Naive B cell (primary cell): ENCODE measurements around the gene TFAP2A. TPM values are rescaled to one million over a fixed set of nuclear protein-coding genes. Genes with fewer than 3 reads are reported as not detected.
A peak's percentile ranks its signal among the peaks of the same experiment; 100 is the strongest.

Source experiments
- ATAC-seq, 2 donors: fragments of 150-1000 bp; cut with Tn5 transposase; 2 replicates each; pipeline ENCODE4 v1.10.0; 2021; ENCODE audit warnings: low read depth in 2 of 2, mild to moderate bottlenecking in 2 of 2, moderate library complexity in 2 of 2
- DNase-seq: peaks from one replicate; pipeline ENCODE4 v3.0.0; 2022
- H3K27ac Mint-ChIP-seq, 6 donors: one replicate each; pipeline ENCODE4 v1.8.0; 2020 to 2022; ENCODE audit warnings: mild to moderate bottlenecking in 6 of 6, mixed read lengths in 6 of 6, moderate library complexity in 5 of 6, inconsistent platforms in 2 of 6
- H3K27me3 Mint-ChIP-seq, 3 donors: one replicate each; pipeline ENCODE4 v1.8.0; 2021 to 2022; ENCODE audit warnings: mixed read lengths in 3 of 3, mild to moderate bottlenecking in 1 of 3
- H3K36me3 Mint-ChIP-seq, 2 donors: one replicate each; pipeline ENCODE4 v1.8.0; 2020 to 2022; ENCODE audit warnings: mixed read lengths in 2 of 2, inconsistent platforms in 1 of 2, mild to moderate bottlenecking in 1 of 2
- H3K4me1 Mint-ChIP-seq, 3 donors: one replicate each; pipeline ENCODE4 v1.8.0; 2020 to 2022; ENCODE audit warnings: mixed read lengths in 3 of 3, inconsistent platforms in 1 of 3, mild to moderate bottlenecking in 1 of 3, moderate library complexity in 1 of 3
- H3K4me3 Mint-ChIP-seq, 8 donors: one replicate each; pipeline ENCODE4 v1.8.0; 2020 to 2022; ENCODE audit warnings: mild to moderate bottlenecking in 8 of 8, mixed read lengths in 8 of 8, moderate library complexity in 8 of 8, inconsistent platforms in 2 of 8
- H3K9me3 Mint-ChIP-seq, 7 donors: one replicate each; pipeline ENCODE4 v1.8.0; 2020 to 2022; ENCODE audit warnings: mixed read lengths in 7 of 7, mild to moderate bottlenecking in 5 of 7, inconsistent platforms in 2 of 7, moderate library complexity in 1 of 7
- polyA plus RNA-seq, 6 donors: library from polyadenylated mRNA; unstranded; fragments of 300-500 nt; fragmentation: Illumina TruSeq; gene quantifications; one replicate each; pipeline ENCODE4 v1.2.3, GENCODE V29; 2021; ENCODE audit warnings: low read depth in 6 of 6

TFAP2A gene
- polyA plus RNA-seq, 6 donors from 2014 or later: not detected

- H3K27me3 Mint-ChIP-seq: peaks cover 64 to 77% (median 75%) of the 10 kb centered on the region in 3 donors
- H3K27ac Mint-ChIP-seq: no peak overlapping the region
- H3K4me1 Mint-ChIP-seq: peaks cover 27 to 39% (median 29%) of the 10 kb centered on the region in 3 donors
- ATAC-seq: no peak
- peak overlapping the region in 1 of 8 donors; percentile 89 for H3K4me3 Mint-ChIP-seq
- peaks cover 6 to 73% (median 46%) of the 10 kb centered on the region in 7 donors for H3K9me3 Mint-ChIP-seq
- H3K36me3 Mint-ChIP-seq: peaks cover 0 to 36% of the 10 kb centered on the region in 2 donors
- no peak for DNase-seq
Observed at GRCh38 chr6:10407674-10408054, 7.2 kb downstream of the TFAP2A start.

GRCh38 chr6:10407018-10407673 lies 7.7 kb downstream of the TFAP2A start:
- Mint-ChIP-seq H3K36me3 (peaks cover 0 to 32% of the 10 kb centered on the region in 2 donors), H3K9me3 (peaks cover 4 to 76% (median 46%) of the 10 kb centered on the region in 7 donors), H3K27ac (no peak overlapping the region), H3K4me3 (peak overlapping the region in 1 of 8 donors; percentile 79), H3K27me3 (peaks cover 64 to 80% (median 78%) of the 10 kb centered on the region in 3 donors), H3K4me1 (peaks cover 24 to 38% (median 28%) of the 10 kb centered on the region in 3 donors)
- no peak for ATAC-seq
- DNase-seq: no peak

- DNase-seq (no peak), ATAC-seq (no peak)
- Mint-ChIP-seq H3K4me3 (peak overlapping the region in 1 of 8 donors; percentile 79), H3K36me3 (peaks cover 0 to 26% of the 10 kb centered on the region in 2 donors), H3K4me1 (peaks cover 19 to 32% (median 22%) of the 10 kb centered on the region in 3 donors), H3K27ac (no peak overlapping the region), H3K27me3 (peaks cover 64 to 80% (median 78%) of the 10 kb centered on the region in 3 donors), H3K9me3 (peaks cover 0 to 76% (median 47%) of the 10 kb centered on the region in 7 donors)
Observed at GRCh38 chr6:10406556-10406955, 8.3 kb downstream of the TFAP2A start.

- no peak for DNase-seq
- peaks cover 0 to 77% (median 52%) of the 10 kb centered on the region in 7 donors for H3K9me3 Mint-ChIP-seq
- H3K4me3 Mint-ChIP-seq: peak overlapping the region in 6 of 8 donors; percentile 53 to 79 (median 62)
- peaks cover 64 to 80% (median 78%) of the 10 kb centered on the region in 3 donors for H3K27me3 Mint-ChIP-seq
- H3K27ac Mint-ChIP-seq: peak overlapping the region in 1 of 6 donors; percentile 72
- no peak for ATAC-seq
- H3K36me3 Mint-ChIP-seq: peaks cover 0 to 21% of the 10 kb centered on the region in 2 donors
- peaks cover 11 to 21% (median 13%) of the 10 kb centered on the region in 3 donors for H3K4me1 Mint-ChIP-seq
Observed at GRCh38 chr6:10405513-10405900, 9.4 kb downstream of the TFAP2A start.

GRCh38 chr6:10404799-10405512 lies 9.9 kb downstream of the TFAP2A start:
- ATAC-seq (no peak), DNase-seq (no peak)
- Mint-ChIP-seq H3K4me1 (peaks cover 10 to 16% (median 11%) of the 10 kb centered on the region in 3 donors), H3K9me3 (peaks cover 0 to 75% (median 47%) of the 10 kb centered on the region in 7 donors), H3K27ac (peak overlapping the region in 1 of 6 donors; percentile 72), H3K27me3 (peaks cover 64 to 80% (median 78%) of the 10 kb centered on the region in 3 donors), H3K4me3 (peak overlapping the region; percentile 52 to 89 (median 70)), H3K36me3 (peaks cover 0 to 19% of the 10 kb centered on the region in 2 donors)

- ATAC-seq (peak; percentile 87 to 93), DNase-seq (peak; percentile 72)
- Mint-ChIP-seq H3K9me3 (peaks cover 0 to 75% (median 44%) of the 10 kb centered on the region in 7 donors), H3K4me1 (peaks cover 9 to 11% (median 10%) of the 10 kb centered on the region in 3 donors), H3K27me3 (peaks cover 64 to 80% (median 76%) of the 10 kb centered on the region in 3 donors), H3K27ac (peak overlapping the region in 5 of 6 donors; percentile 52 to 92 (median 86)), H3K36me3 (peaks cover 0 to 19% of the 10 kb centered on the region in 2 donors), H3K4me3 (peak overlapping the region; percentile 73 to 90 (median 84))
Observed at GRCh38 chr6:10404107-10404798, 10.6 kb downstream of the TFAP2A start.

- Mint-ChIP-seq H3K4me3 (peak overlapping the region; percentile 73 to 90 (median 82)), H3K27ac (peak overlapping the region in 4 of 6 donors; percentile 26 to 89 (median 64)), H3K4me1 (peaks cover 9 to 11% (median 10%) of the 10 kb centered on the region in 3 donors), H3K9me3 (peaks cover 5 to 75% (median 44%) of the 10 kb centered on the region in 7 donors), H3K27me3 (peaks cover 68 to 84% (median 78%) of the 10 kb centered on the region in 3 donors), H3K36me3 (peaks cover 4 to 24% of the 10 kb centered on the region in 2 donors)
- ATAC-seq (no peak), DNase-seq (no peak)
Observed at GRCh38 chr6:10403385-10404106, 11.3 kb downstream of the TFAP2A start.

DNA sequence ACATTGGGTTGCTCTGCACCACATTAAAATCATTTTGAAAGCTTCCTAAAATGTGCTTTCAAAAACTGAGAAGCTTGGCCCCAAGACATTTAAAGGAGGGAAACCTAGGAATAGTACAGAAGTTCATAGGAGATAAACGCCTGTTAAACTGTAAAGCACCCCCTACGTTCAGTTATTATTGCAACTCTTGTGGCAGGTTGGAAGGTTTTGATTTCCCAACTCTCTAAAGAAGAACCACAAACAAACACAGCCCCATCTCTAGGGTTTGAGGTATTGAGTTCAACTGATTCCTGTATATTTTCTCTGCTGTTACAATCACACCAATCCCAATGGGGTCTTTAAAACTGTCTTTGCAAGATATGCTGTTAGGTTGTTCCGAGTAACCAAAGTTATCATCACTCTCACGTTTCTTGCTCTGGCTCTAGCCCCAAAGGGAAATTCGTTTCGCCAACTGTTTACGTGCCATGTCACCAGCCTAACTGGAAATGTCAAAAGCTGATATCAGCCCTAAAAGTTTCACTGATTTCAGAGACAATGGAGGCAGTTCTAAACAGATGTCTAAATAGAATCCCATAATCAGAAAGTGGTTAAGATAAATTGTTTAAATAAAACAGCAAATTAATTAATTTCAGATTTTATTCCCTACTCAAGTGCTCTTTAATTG lies 12.1 kb downstream of the TFAP2A start:
- Mint-ChIP-seq H3K27me3 (peaks cover 74 to 84% (median 74%) of the 10 kb centered on the region in 3 donors), H3K4me3 (peak overlapping the region in 6 of 8 donors; percentile 43 to 85 (median 78)), H3K36me3 (peaks cover 4 to 27% of the 10 kb centered on the region in 2 donors), H3K9me3 (peaks cover 5 to 73% (median 41%) of the 10 kb centered on the region in 7 donors), H3K4me1 (peaks cover 9 to 11% (median 10%) of the 10 kb centered on the region in 3 donors), H3K27ac (no peak overlapping the region)
- DNase-seq (no peak), ATAC-seq (no peak)

DNA sequence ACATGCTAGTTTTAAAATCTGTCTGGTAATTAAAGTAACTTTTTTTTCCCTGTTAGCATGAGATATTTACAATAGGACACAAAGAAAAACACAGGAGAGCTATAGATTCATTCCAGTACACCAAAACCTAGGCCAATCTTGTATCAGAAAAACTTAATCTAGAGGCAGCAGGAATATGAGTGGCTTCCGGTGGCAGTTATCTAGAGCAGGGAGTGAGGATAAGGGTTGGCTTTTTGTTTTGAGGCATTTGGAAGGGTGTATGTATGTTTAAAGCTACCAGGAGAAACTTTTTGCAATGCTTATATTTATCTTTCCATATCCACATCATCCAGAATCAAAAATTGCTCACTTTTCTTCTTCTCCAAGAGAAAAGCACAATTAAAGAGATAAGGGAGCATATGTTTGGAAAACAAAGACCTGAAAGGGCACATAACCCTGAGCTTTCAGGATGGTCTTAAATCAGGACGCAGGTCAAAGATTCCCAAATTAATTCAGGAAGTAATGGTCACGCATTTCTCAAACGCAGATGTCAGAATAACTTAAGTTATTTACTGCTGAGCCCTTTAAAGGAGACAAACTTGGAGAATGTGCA lies 13.1 kb downstream of the TFAP2A start:
- peaks cover 69 to 84% (median 74%) of the 10 kb centered on the region in 3 donors for H3K27me3 Mint-ChIP-seq
- peaks cover 4 to 27% of the 10 kb centered on the region in 2 donors for H3K36me3 Mint-ChIP-seq
- no peak for ATAC-seq
- peak overlapping the region in 1 of 8 donors; percentile 51 for H3K4me3 Mint-ChIP-seq
- H3K4me1 Mint-ChIP-seq: peaks cover 9 to 11% (median 10%) of the 10 kb centered on the region in 3 donors
- peaks cover 5 to 64% (median 40%) of the 10 kb centered on the region in 7 donors for H3K9me3 Mint-ChIP-seq
- no peak for DNase-seq
- H3K27ac Mint-ChIP-seq: no peak overlapping the region

DNA sequence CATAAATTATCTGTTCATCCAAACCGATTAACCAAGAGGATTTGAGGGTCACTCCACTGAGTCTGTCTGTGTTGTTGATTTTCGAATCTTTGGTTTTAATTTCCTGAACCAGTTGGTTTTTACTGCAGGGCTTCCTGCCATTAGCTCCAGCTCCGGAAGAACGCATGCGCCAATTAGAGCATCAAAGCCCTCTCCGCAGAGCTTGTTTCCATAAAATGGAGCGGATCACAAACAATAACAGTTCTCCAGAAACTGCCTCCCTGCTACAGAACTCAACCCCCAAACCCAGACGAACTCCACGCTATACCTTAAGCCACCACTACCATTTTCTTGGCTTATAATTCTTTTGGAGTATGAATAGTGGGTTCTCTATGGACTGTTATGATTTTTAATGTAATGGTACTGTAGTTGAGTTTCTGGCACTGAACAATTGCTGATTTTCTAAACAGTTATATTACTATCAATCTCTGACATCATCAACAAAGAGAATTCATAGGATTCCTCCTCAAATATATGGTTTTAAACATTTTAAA lies 13.8 kb downstream of the TFAP2A start:
- Mint-ChIP-seq H3K27ac (no peak overlapping the region), H3K9me3 (peaks cover 4 to 61% (median 40%) of the 10 kb centered on the region in 7 donors), H3K27me3 (peaks cover 68 to 85% (median 74%) of the 10 kb centered on the region in 3 donors), H3K4me1 (peaks cover 9 to 11% (median 10%) of the 10 kb centered on the region in 3 donors), H3K36me3 (peaks cover 4 to 27% of the 10 kb centered on the region in 2 donors), H3K4me3 (peak overlapping the region in 1 of 8 donors; percentile 50)
- no peak for ATAC-seq
- no peak for DNase-seq

DNA sequence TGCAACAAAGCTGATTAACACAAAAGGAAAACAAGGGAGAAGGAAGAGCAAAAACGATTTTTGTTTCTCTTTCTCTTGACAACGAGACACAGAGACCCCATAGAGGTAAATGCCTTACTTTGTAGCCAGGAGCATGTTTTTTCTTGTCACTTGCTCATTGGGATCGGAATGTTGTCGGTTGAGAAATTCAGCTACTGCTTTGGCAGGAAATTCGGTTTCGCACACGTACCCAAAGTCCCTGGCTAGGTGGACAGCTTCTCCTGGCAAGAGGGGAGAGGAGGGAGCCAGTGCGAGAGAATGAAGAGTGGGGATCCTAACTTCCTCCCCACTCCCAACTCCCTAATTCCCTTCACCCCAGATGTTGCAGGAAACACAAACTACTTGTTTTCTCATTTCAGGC lies 14.5 kb downstream of the TFAP2A start:
- H3K27me3 Mint-ChIP-seq: peaks cover 73 to 85% (median 74%) of the 10 kb centered on the region in 3 donors
- peaks cover 4 to 61% (median 36%) of the 10 kb centered on the region in 7 donors for H3K9me3 Mint-ChIP-seq
- no peak overlapping the region for H3K27ac Mint-ChIP-seq
- ATAC-seq (no peak), DNase-seq (no peak)
- peak overlapping the region in 1 of 8 donors; percentile 50 for H3K4me3 Mint-ChIP-seq
- peaks cover 9 to 11% (median 10%) of the 10 kb centered on the region in 3 donors for H3K4me1 Mint-ChIP-seq
- peaks cover 9 to 27% of the 10 kb centered on the region in 2 donors for H3K36me3 Mint-ChIP-seq
